Transverse colon (tissue), 4 donors: ENCODE results near the gene FEZF1.

ENCODE experiments used
- POLR2AphosphoS5 ChIP-seq, 3 donors: sonication (generic); formaldehyde crosslinking; IDR thresholded peaks; one replicate each; pipeline ENCODE4 v1.6.1; 2016; ENCODE audit warnings: antibody characterized with exemption in 3 of 3
- TF ChIP-seq, protein P1 (sequence below), 5 experiments: fragments of 200-600 bp in 3 of 5; fragments of 450-650 bp in 2 of 5; sonication (generic) in 3 of 5; IDR thresholded peaks; 1 replicate in 2 of 5; 2 replicates in 3 of 5; pipeline ENCODE4 v1.5.1; 2016 to 2017; ENCODE audit warnings: antibody characterized with exemption in 5 of 5, inconsistent platforms in 3 of 5, mild to moderate bottlenecking in 2 of 5, moderate library complexity in 1 of 5

DNA sequence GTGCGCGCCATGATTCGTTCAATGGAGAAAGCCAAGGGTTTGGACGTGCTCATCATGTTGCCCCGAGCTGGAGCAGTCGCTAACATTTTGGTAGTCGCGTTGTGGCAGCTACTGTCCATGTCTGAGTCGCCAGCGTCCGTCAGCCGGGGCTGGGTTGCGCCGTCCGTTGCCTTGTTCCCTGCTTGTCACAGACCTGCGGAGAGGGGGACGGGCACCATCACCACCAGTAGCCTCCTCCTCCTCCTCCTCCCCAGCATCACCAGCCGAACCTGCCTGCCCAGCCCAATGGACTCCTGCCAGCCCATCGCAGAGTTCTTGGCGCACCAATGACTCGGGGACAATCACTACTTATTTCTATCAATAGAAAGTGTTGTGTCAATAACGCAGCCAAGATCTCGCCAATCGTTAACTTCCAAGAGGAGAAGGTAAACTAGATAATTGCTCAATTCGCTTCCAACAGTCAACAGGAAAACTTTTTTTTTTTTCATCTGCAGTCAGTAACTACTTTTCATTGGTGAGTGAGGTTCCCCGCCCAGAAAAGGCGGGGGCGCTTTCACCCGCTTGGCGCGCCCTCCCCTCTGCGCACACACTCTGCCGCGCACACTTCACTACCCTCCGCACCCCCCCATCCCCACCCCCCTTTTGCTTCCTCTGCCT lies at the start of gene FEZF1:
- TF ChIP-seq, protein P1, sequence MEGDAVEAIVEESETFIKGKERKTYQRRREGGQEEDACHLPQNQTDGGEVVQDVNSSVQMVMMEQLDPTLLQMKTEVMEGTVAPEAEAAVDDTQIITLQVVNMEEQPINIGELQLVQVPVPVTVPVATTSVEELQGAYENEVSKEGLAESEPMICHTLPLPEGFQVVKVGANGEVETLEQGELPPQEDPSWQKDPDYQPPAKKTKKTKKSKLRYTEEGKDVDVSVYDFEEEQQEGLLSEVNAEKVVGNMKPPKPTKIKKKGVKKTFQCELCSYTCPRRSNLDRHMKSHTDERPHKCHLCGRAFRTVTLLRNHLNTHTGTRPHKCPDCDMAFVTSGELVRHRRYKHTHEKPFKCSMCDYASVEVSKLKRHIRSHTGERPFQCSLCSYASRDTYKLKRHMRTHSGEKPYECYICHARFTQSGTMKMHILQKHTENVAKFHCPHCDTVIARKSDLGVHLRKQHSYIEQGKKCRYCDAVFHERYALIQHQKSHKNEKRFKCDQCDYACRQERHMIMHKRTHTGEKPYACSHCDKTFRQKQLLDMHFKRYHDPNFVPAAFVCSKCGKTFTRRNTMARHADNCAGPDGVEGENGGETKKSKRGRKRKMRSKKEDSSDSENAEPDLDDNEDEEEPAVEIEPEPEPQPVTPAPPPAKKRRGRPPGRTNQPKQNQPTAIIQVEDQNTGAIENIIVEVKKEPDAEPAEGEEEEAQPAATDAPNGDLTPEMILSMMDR (IDR thresholded peaks at IDR 0.05): no peak
- TF ChIP-seq POLR2AphosphoS5 (IDR thresholded peaks at IDR 0.05): no peak
